Measurements from ENCODE around the gene SYCP1.
A peak's percentile ranks its signal among the peaks of the same experiment; 100 is the strongest.
"Not testable (repeated sequence)": the region's sequence is repeated elsewhere in the genome, so short reads cannot be mapped to it uniquely, and the experiment has no call there.

SYCP1 gene

DNA sequence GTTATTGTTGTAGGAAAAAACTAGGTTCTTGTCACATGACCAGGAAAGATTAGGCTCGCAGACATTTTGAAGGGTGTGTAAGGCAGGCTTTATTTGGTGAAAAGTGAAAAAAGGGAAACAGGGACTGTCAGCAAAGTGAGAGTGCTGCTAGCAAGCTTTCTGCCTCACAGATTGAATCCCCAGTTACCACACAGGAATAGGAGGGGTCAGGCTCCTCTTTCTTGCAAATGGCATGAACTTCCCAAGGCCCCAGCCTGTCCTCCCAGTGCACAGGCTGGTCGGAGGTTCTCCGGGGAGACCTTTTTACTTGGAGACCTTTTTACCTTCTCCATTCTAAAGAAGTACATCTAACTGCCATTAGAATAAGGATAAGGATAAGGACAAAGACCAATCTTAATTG, 42.1 kb downstream of the SYCP1 start:
- DNase-seq (ENCODE audit: insufficient read length, low spot score) (no peak), FAIRE-seq (no peak)
- TF ChIP-seq POLR2A (IDR thresholded peaks at IDR 0.05; ENCODE audit: low read depth, low read length) = no peak

DNA sequence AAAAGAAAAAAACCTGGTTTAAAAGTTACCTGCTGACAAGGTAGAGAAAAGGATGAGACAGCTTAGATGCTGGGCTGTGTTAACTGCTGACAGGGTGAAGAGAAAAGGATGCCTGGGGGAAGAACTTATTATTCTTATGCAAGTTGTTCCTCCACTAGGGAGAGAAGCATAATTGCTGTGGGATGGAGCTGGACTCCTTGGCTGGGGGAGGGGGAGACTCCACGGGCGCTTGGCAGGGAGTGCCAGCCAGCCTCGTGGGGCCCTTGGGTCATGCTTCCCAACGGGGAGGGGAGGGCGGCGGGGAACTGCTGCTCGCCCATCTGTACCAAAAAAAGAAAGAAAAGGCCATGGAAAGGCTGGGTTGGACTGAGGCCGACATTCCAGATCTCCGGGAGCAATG, 47.2 kb downstream of the SYCP1 start:
- FAIRE-seq = no peak
- no peak for DNase-seq (ENCODE audit: insufficient read length, low spot score)
- TF ChIP-seq POLR2A (IDR thresholded peaks at IDR 0.05; ENCODE audit: low read depth, low read length) = no peak

DNA sequence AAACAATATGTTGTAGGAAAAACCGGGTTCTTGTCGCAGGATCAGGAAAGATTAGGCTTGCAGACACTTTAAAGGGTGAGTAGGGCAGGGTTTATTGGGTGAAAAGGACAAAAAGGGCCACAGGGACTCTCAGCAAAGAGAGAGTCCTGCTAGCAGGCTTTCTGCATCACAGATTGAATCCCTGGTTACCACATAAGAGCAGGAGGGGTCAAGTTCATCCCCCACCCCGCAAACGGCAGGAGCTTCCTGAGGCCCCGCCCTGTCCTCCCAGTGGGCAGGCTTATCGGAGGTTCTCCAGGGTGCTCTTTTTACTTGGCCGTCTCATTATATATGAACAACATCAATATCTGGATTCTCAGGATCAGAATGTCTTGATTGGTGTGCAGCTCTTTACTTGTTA, 47.7 kb downstream of the SYCP1 start:
- DNase-seq (ENCODE audit: insufficient read length, low spot score) (no peak), FAIRE-seq (no peak)
- no peak for TF ChIP-seq POLR2A (IDR thresholded peaks at IDR 0.05; ENCODE audit: low read depth, low read length)

DNA sequence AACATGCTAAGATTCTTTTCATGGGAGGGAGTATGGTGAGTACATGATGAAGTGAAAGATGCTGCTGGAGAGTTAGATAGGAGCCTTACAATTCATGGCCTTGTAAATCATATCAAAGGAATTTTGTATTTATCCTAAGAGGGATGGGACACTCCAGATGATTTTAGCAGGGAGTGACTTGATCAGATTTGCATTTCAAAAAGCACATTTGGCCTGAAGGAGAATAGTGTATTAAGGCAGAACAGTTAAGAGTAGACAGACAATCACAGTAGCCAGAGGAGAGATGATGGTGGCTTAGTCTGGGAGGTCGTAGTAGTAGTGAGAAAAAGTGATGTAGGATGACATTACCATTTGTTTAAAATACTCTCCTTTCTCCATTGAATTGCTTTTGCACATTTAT, 48.8 kb downstream of the SYCP1 start:
- FAIRE-seq (no peak), DNase-seq (ENCODE audit: insufficient read length, low spot score) (no peak)
- no peak for TF ChIP-seq POLR2A (IDR thresholded peaks at IDR 0.05; ENCODE audit: low read depth, low read length)

DNA sequence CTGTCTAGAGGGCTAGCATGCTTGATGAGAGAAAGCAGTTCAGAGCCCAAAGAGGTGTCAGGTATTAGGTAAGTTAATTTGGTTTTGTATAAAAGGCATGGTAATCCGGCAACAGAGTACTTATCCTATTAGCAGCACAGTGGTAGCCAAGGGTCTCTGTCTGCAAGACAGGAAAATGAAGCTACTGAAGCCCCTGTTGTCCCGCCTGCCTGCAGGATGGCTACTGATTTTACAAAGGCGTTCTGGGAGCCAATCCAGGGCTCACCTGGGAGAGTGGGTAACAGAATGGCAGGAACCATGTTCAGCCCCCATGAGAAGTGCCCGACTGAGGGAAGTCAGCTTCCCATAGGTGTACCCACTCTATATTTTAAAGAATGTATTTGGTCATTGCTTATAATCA, 61.1 kb downstream of the SYCP1 start:
- FAIRE-seq; DNase-seq (ENCODE audit: insufficient read length, low spot score): not testable (repeated sequence)

DNA sequence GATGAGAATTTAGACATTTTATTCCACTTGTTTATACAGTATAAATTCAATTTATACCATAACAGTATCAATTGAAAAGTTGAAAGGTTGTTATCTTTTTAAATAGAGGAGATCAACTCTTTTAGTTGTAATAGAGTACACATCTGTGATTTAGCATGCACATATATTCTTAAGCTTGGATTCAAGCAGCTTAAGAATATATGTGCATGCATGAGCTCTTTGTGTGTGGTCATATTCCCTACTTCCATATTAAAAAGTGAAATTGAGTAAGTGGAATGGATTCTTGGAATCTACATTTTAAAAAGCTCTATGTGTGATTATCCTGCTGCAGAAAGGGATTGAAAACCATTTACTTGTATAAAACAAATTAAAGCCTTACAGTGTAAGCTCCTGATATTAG, 71.9 kb downstream of the SYCP1 start:
- no peak for TF ChIP-seq POLR2A (IDR thresholded peaks at IDR 0.05; ENCODE audit: low read depth, low read length)
- no peak for FAIRE-seq
- DNase-seq (ENCODE audit: insufficient read length, low spot score) = no peak

DNA sequence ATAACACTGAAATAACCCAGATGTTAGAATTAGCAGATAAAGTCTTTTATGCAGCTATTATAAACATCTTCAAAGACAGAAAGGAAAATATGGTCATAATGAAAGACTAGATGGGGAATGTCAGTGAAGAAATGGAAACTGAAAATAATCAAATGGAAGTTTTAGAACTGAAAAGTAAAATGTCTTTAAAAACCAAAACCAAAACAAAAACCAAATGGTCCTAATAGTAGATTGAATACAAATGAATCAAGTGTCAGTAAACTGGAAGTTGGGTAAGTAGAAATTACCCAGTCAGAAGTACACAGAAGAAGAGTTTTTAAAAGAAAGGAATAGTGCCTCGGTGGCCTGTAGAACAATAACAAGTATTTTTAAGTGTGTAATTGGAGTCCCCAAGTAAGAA, 72.7 kb downstream of the SYCP1 start:
- DNase-seq (ENCODE audit: insufficient read length, low spot score) (no peak), FAIRE-seq (no peak)
- no peak for TF ChIP-seq POLR2A (IDR thresholded peaks at IDR 0.05; ENCODE audit: low read depth, low read length)

DNA sequence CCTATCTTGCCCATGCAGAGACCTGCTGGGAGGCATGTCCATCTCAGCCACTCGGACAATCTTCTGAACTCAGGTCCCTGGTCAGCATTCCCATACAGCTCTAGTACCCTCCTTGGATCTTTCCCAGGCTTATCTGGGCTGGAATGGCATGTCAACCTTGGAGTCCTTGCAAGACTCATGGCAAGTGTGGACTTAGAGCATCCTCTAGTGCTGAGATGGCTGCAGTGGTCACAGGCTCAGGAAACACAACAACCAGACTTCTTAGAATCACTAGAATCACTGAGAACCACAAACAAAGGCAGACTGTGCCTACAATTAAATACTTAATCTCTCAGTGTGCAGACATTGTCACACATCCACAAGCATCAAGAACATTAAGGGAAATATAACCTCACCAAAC, 101.9 kb downstream of the SYCP1 start:
- no peak for TF ChIP-seq POLR2A (IDR thresholded peaks at IDR 0.05; ENCODE audit: low read depth, low read length)
- no peak for FAIRE-seq
- DNase-seq (ENCODE audit: insufficient read length, low spot score) = no peak

DNA sequence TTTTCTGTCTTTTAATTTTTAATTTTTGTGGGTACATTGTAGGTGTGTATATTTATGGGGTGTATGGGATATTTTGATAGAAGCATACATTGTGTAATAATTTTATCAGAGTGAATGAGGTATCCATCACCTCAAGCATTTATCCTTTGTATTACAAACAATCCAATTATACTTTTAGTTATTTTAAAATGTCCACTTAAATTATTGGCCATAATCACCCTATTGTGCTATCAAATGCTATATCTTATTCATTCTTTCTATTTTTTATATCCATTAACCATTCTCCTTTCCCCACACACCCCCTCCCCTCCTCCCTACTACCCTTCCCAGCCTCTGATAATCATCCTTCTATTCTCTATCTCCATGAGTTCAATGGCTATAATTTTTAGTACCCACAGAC, 104.8 kb downstream of the SYCP1 start:
- FAIRE-seq = no peak
- no peak for TF ChIP-seq POLR2A (IDR thresholded peaks at IDR 0.05; ENCODE audit: low read depth, low read length)
- DNase-seq (ENCODE audit: insufficient read length, low spot score) = no peak

DNA sequence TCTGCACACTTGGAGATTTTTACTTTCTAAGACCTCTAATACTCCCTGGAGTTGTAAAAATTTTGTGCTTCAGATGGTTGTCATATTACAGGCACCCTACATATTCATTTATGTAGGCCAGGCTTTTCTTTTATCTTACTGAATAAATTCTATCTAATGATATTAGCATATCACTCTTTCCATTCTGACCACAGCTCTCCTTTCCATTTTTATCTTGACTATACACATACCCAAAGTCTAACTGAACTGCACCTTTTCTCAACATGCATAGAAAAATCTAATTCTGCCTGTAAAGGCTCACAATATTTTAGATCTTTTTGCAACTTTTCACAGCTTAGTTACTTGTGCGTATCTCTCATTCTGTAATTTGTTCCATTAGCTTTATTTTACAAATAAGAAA, 122.2 kb downstream of the SYCP1 start:
- DNase-seq (ENCODE audit: insufficient read length, low spot score) (no peak), FAIRE-seq (no peak)
- no peak for TF ChIP-seq POLR2A (IDR thresholded peaks at IDR 0.05; ENCODE audit: low read depth, low read length)

DNA sequence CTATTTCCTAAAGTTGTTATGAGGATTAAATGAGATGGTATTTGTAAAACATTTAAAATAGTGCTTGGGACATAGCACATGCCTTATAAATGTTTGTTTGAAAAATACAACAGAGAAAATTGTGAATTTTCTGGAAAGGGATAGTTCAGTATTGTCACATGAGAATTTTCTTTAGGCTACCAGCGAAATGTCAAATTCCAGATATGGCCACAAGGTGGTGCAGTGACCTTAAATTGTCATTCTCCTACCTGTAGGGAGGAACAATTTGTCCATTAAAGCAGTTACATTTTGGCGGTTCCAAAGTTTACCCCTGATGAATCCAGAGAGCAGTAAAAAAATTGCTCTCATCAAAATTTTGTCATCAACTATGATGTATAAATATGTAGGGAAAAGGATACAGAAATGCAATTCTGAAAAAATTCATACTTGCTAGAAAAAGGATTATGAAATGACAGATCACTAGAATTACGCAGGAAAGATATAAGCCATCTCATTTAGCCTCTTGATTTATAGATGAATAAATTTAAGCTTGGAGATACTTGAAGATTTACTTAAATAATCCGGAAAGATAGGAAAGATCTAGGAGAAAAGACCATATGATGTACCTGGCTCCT, 124.7 kb downstream of the SYCP1 start:
- FAIRE-seq (peak; percentile 91), DNase-seq (ENCODE audit: insufficient read length, low spot score) (no peak)
- TF ChIP-seq POLR2A (IDR thresholded peaks at IDR 0.05; ENCODE audit: low read depth, low read length) = no peak

DNA sequence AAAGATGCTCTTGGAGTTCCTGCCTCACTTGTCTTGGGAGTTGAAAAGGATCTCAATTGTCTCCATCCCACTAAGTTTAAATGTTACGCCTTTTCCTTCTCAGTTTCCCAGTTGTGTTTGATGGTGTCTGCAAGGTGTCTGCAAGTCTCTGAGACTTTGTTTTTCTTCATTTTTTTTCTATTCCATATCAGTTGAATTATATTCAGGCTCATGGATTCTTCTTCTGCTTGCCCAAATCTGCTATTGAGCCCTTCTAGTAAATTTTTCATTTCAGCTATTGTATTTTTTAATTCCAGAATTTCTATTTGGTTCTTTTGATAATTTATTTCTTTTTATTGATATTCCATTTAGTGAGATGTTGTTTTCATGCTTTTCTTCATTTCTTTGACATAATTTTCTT, 127.6 kb downstream of the SYCP1 start:
- no peak for TF ChIP-seq POLR2A (IDR thresholded peaks at IDR 0.05; ENCODE audit: low read depth, low read length)
- no peak for FAIRE-seq
- no peak for DNase-seq (ENCODE audit: insufficient read length, low spot score)

DNA sequence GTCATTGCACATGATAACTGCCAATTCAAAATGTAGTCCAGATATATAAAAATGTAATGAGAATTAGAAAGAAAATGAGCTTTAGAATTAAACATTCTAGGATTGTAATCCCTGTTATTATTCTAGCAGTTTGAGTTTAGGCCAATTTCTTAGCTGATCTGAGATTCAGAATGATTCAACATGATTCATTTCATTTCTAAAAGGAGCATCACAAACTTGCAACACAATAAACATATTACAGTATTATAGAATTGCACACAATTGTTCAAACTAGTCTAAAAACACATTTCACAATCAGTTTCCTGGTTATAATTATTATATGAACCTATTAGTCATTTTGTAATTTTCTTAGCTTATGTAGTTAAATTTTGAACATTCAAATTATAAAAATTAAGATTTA, 131.6 kb downstream of the SYCP1 start:
- TF ChIP-seq POLR2A (IDR thresholded peaks at IDR 0.05; ENCODE audit: low read depth, low read length) = no peak
- no peak for DNase-seq (ENCODE audit: insufficient read length, low spot score)

DNA sequence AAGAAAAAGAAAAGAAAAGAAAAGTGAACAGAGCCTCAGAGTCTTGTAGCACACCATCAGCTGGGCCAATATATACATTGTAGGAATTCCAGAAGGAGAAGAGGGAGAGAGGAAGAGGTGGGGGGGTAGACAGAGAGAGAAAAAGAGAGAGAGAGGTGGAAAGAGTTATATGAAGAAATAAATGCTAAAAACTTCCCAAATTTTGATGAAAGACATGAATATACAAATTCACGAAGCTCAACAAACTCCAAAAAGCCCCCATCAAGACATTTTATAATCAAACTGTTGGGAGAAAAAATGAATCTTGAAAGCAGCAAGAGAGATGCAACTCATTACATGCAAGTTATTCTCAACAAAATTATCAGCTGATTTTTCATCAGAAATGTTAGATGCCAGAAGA, 133.4 kb downstream of the SYCP1 start:
- no peak for TF ChIP-seq POLR2A (IDR thresholded peaks at IDR 0.05; ENCODE audit: low read depth, low read length)
- DNase-seq (ENCODE audit: insufficient read length, low spot score) (no peak), FAIRE-seq (no peak)

More for the DNA sequence above, 131.6 kb downstream of the SYCP1 start:
- no peak for FAIRE-seq

DNA sequence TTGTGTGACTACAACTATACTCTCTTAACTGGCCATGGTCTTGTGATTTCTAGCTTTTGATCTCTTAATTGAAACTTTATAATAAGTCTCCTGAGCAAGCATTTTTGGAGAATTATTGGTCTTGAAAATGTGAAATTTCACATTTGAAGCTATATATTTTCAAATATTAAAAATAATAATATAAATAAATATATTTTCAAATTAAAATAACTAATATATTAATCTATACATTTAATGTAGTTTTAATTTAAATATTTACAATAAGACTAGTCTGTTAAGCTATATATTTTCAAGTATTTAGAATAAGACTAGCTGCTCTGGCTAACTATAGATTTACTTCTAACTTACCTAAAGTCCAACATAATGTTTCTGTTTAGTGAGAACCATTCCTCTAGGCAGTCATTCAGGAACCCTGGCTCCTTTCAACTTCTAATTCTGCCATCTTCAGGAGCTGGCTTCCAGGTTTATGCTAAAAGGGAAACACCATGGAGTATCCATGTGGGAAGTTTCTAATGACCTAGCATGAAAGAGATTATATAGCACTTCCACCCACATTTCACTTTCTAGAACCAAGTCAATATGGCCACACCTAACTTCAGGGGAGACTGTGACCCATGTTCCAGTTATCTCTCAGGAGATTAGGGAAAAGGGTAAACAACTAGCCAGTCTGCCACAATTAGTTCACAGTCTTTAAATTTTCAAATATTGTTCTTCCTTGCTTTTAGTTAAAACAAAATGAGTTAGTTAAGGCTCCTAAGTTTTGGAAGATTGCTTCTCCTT, 143.0 kb downstream of the SYCP1 start:
- FAIRE-seq (no peak), DNase-seq (ENCODE audit: insufficient read length, low spot score) (no peak)
- TF ChIP-seq POLR2A (IDR thresholded peaks at IDR 0.05; ENCODE audit: low read depth, low read length) = no peak

Measured in H54 (cell line).